GM12872 (cell line): ENCODE data around the gene CAPN1.

ENCODE experiments used
- TF ChIP-seq, protein P1 (sequence below): IDR thresholded peaks from 3 replicates; pipeline ENCODE4 v1.5.1; 2011; ENCODE audit warnings: low read depth, mild to moderate bottlenecking, low read length, moderate library complexity; ENCODE audit not compliant: insufficient read depth

The CAPN1 gene

DNA sequence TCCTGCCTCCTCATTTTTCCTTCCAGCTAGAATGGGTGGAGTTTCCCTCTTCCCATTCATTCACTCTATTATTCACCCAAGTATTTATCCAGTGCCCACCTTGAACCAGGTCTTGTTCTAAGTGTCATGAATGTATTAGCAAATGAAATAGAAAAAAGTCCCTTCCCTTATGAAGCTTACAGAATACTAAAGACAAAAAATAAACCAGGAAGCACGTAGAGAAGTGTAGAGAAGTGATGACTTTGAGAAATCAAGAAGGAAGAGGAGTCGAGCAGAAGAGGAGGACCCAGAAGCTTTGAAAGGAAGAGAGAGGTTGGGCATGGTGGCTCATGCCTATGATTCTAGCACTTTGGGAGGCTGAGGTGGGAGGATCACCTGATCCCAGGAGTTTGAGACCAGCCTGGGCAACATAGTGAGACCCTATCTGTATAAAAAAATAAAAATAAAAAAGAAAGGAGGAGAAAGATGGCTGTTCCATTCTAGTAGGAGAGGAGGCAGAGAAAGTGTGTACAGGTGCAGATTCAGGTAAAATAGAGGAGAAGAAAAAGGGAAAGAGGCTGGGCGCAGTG is 30.3 kb upstream of the CAPN1 start:
- TF ChIP-seq, protein P1, sequence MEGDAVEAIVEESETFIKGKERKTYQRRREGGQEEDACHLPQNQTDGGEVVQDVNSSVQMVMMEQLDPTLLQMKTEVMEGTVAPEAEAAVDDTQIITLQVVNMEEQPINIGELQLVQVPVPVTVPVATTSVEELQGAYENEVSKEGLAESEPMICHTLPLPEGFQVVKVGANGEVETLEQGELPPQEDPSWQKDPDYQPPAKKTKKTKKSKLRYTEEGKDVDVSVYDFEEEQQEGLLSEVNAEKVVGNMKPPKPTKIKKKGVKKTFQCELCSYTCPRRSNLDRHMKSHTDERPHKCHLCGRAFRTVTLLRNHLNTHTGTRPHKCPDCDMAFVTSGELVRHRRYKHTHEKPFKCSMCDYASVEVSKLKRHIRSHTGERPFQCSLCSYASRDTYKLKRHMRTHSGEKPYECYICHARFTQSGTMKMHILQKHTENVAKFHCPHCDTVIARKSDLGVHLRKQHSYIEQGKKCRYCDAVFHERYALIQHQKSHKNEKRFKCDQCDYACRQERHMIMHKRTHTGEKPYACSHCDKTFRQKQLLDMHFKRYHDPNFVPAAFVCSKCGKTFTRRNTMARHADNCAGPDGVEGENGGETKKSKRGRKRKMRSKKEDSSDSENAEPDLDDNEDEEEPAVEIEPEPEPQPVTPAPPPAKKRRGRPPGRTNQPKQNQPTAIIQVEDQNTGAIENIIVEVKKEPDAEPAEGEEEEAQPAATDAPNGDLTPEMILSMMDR, result no peak

DNA sequence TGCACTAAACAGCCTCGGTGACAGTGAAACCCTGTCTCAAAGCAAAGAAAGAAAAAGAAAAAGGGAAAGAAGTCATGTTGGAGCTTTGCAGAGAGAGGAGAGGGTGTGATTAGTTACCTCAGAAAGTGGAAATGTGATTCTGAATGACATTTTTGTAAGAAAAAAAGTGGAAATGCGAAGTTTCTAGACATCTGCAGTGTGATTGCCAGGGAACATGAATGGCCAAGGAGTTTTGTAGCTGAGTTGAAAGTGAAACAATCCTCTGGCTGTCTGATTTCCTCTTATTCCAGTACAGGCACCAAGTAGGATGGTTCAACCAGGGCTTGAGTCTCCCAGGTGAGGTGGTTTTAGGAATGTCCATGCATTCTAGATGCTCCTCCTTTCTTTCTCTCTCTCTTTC is 29.6 kb upstream of the CAPN1 start:
- TF ChIP-seq, protein P1, result no peak

DNA sequence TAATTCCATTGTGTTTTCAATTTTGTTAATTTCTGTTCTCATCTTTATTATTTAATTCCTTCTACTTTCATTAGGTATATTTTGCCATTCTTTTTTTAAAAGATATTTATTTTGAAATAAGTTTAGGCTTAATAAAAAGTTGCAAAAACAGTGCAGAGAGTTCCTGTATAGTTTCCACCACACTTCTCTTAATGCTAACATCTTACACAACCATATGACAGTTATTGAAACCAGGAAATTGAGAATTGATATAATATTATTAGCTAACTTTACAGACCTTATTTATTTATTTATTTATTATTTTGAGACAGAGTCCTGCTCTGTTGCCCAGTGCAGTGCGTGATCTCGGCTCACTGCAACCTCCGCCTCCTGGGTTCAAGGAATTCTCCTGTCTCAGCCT is 25.5 kb upstream of the CAPN1 start:
- TF ChIP-seq, protein P1, result no peak

DNA sequence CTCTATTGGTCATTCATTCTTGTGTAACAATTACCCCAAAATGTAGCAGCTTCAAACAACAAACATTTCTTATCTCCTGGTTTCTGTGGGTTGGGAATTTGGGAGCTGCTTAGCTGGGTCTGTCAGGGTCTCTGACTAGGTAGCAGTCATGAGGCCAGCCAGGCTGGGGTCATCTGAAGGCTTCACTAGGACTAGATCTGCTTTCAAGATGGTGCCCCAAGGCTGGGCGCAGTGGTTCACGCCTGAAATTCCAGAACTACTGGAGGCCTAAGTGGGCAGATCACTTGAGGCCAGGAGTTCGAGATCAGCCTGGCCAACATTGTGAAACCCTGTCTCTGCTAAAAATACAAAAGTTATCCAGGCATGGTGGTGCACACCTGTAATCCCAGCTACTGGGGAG is 24.8 kb upstream of the CAPN1 start:
- TF ChIP-seq, protein P1, result no peak

DNA sequence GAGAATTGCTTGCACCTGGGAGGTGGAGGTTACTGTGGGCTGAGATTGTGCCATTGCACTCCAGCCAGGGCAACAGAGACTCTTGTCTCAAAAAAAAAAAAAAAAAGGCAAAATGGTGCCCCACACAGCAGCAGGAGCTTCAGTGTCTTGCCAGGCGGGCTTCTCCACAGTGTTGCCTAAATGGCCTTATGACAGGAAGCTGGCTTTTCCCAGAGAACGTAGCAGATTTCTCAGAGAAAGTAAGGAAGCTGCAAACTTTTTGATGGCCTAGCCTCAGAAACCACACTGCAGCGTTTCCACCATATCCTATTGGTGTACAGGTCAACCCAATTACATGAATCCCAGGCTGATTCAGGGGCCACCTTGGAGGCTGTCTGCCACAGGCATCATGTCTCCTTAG is 24.4 kb upstream of the CAPN1 start:
- TF ChIP-seq, protein P1, result no peak

DNA sequence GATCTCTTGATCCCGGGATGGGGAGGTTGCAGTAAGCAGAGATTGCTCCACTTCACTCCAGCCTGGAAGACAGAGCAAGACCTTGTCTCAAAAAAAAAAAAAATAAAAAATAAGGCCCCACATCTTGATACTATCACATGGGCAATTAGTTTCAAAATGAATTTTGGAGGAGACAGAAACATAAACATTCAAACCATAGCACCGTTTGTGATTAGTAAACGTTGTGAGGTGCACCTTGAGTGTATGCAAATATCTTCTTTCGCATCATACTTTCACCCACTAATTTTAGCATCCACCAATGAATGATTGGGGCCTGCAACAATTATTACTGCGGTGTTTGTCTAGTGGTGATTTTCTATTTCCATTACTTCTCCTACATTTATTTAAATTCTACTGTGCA is 22.7 kb upstream of the CAPN1 start:
- TF ChIP-seq, protein P1, result no peak

DNA sequence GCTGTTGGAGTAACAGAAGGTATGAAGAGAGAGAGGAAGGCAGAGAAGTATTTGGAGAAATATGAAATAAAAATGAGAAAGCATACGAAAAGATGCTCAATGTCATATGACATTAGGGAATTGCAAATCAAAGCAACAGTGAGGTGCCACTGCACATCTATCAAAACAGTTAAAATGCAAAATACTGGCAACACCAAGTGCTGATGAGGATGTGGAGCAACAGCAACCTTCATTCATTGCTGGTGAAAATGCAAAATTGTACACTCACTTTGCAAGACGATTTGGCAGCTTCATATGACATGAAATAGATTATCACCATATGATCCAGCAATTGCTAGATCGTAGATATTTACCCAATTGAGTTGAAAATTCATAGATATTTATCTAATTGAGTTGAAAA is 21.1 kb upstream of the CAPN1 start:
- TF ChIP-seq, protein P1, result no peak
